Epithelial cell of umbilical artery (primary cell): Measurements from ENCODE around the gene RUBCN. TPM values are rescaled to one million over a fixed set of nuclear protein-coding genes. Genes with fewer than 3 reads are reported as not detected.

Experiments
- total RNA-seq: library from RNA; depleted of rRNA; stranded (reverse); fragments of >200 nt; gene quantifications from 2 replicates; pipeline ENCODE4 v1.2.3, GENCODE V29; 2014

RUBCN gene
- 4.9 and 11.1 TPM in 2 replicates for total RNA-seq

GRCh38 chr3:197736491-197737318 lies at the start of gene RUBCN:
TSS of gene RUBCN (minus strand) at chr3:197736904. CDS start at chr3:197736719, 185 bp downstream.

GRCh38 chr3:197749601-197750395 lies 13.1 kb upstream of the RUBCN start, which contains the start of gene FYTTD1:
TSS of gene FYTTD1 (plus strand) at chr3:197749883. CDS start at chr3:197749972, 89 bp downstream.

Other genes starting within 250 kb of the RUBCN start
- gene BDH1, start 180.9 kb downstream of the RUBCN start, total RNA-seq = 5.2 and 7.0 TPM in 2 replicates
- 38.0 and 47.3 TPM in 2 replicates for gene FYTTD1, start 13.0 kb upstream of the RUBCN start, total RNA-seq
- gene LRCH3, start 54.4 kb upstream of the RUBCN start, total RNA-seq = 29.5 and 37.7 TPM in 2 replicates
- 750 and 761 TPM in 2 replicates for gene RPL35A, start 213.3 kb upstream of the RUBCN start, total RNA-seq
- 3.9 and 5.5 TPM in 2 replicates for gene LMLN, start 223.3 kb upstream of the RUBCN start, total RNA-seq